HEK293 (cell line): ENCODE data around the gene STK36.
"Not testable (repeated sequence)": the region's sequence is repeated elsewhere in the genome, so short reads cannot be mapped to it uniquely, and the experiment has no call there.

ENCODE experiments used
- CTCF ChIA-PET: fragments of 350-600 bp; formaldehyde crosslinking; extraction: SDS; loops from one replicate; lab custom pipeline; 2021; ENCODE audit warnings: antibody characterized with exemption; lab: Yijun Ruan, JAX
- POLR2A ChIA-PET: fragments of 300-600 bp; formaldehyde crosslinking; extraction: SDS; loops from one replicate; lab custom pipeline; 2020; ENCODE audit warnings: antibody characterized with exemption, inconsistent platforms; lab: Yijun Ruan, JAX
- H3K27ac ChIP-seq: fragments of 200-500 bp; sonication (Bioruptor generic); 2 replicates; pipeline ENCODE4 v1.5.1; 2014; ENCODE audit warnings: low read depth, low read length, control low read depth, inconsistent platforms; ENCODE audit errors: extremely low read depth
- H3K36me3 ChIP-seq, 2 experiments: fragments of 200-500 bp in 1 of 2; sonication (Bioruptor generic) in 1 of 2; 1 replicate in 1 of 2; 2 replicates in 1 of 2; pipeline ENCODE4 v1.5.1; 2014 to 2017; ENCODE audit warnings: inconsistent platforms in 2 of 2, low read length in 2 of 2; ENCODE audit not compliant: control insufficient read depth in 2 of 2, insufficient read depth in 1 of 2
- H3K4me1 ChIP-seq: fragments of 200-500 bp; sonication (Bioruptor generic); 2 replicates; pipeline ENCODE4 v1.5.1; 2014; ENCODE audit warnings: mild to moderate bottlenecking, low read length, inconsistent platforms; ENCODE audit not compliant: control insufficient read depth, insufficient read depth
- H3K4me3 ChIP-seq: 2 replicates; pipeline ENCODE4 v1.5.1; 2011; ENCODE audit warnings: low read depth, mild to moderate bottlenecking, control low read depth, low read length, moderate library complexity
- H3K9me3 ChIP-seq: fragments of 200-500 bp; sonication (Bioruptor generic); 2 replicates; pipeline ENCODE4 v1.5.1; 2014; ENCODE audit warnings: low read depth, low read length, inconsistent platforms; ENCODE audit not compliant: control insufficient read depth, insufficient read depth
- CTCF ChIP-seq: fragments of 450-650 bp; formaldehyde crosslinking; IDR thresholded peaks from 2 replicates; pipeline ENCODE4 v1.5.1; 2016; ENCODE audit warnings: missing biosample characterization, missing genetic modification characterization
- EGR2 ChIP-seq: fragments of 450-650 bp; formaldehyde crosslinking; IDR thresholded peaks from 2 replicates; pipeline ENCODE4 v1.5.1; 2016; ENCODE audit warnings: low read depth, missing biosample characterization, missing genetic modification characterization
- GLI4 ChIP-seq: fragments of 450-650 bp; formaldehyde crosslinking; IDR thresholded peaks from 2 replicates; pipeline ENCODE4 v1.5.1; 2016; ENCODE audit warnings: missing biosample characterization, missing genetic modification characterization
- GLIS1 ChIP-seq: fragments of 450-650 bp; formaldehyde crosslinking; IDR thresholded peaks from 2 replicates; pipeline ENCODE4 v1.5.1; 2016; ENCODE audit warnings: missing biosample characterization, missing genetic modification characterization
- PRDM1 ChIP-seq: fragments of 450-650 bp; formaldehyde crosslinking; IDR thresholded peaks from 2 replicates; pipeline ENCODE4; 2016; ENCODE audit warnings: missing biosample characterization, missing genetic modification characterization
- PRDM2 ChIP-seq: fragments of 450-650 bp; formaldehyde crosslinking; IDR thresholded peaks from 2 replicates; pipeline ENCODE4 v1.5.1; 2016; ENCODE audit warnings: missing biosample characterization, missing genetic modification characterization, borderline replicate concordance
- SCRT2 ChIP-seq: fragments of 450-650 bp; formaldehyde crosslinking; IDR thresholded peaks from 2 replicates; pipeline ENCODE4 v1.5.1; 2016; ENCODE audit warnings: missing biosample characterization, missing genetic modification characterization
- ZNF132 ChIP-seq: fragments of 450-650 bp; formaldehyde crosslinking; IDR thresholded peaks from 2 replicates; pipeline ENCODE4 v1.5.1; 2017; ENCODE audit warnings: missing biosample characterization, missing genetic modification characterization, borderline replicate concordance
- ZNF24 ChIP-seq: fragments of 450-650 bp; formaldehyde crosslinking; IDR thresholded peaks from 2 replicates; pipeline ENCODE4 v1.5.1; 2016; ENCODE audit warnings: missing biosample characterization, missing genetic modification characterization
- ZNF654 ChIP-seq: fragments of 450-650 bp; formaldehyde crosslinking; IDR thresholded peaks from 2 replicates; pipeline ENCODE4 v1.5.1; 2016; ENCODE audit warnings: low read depth, missing biosample characterization, missing genetic modification characterization
- ZNF660 ChIP-seq: fragments of 450-650 bp; IDR thresholded peaks from 2 replicates; pipeline ENCODE4 v1.5.1; 2018; ENCODE audit warnings: missing biosample characterization, mild to moderate bottlenecking, missing genetic modification characterization
- ZNF777 ChIP-seq: fragments of 450-650 bp; formaldehyde crosslinking; IDR thresholded peaks from 2 replicates; pipeline ENCODE4 v1.5.1; 2017; ENCODE audit warnings: missing biosample characterization, missing genetic modification characterization, borderline replicate concordance

Gene STK36

GRCh38 chr2:218687400-218688060 lies 15.6 kb downstream of the STK36 start:
- CTCF ChIA-PET: interaction anchor here (0.5 to 3.4 kb wide), 36 partner anchors 9 to 414 kb away, joined by 3 to 42 read pairs (median 5); partner anchors contain the start of genes RNF25, STK36 and ZNF142
- not testable (repeated sequence) for H3K27ac ChIP-seq, H3K9me3 ChIP-seq, H3K4me1 ChIP-seq, H3K4me3 ChIP-seq
- H3K36me3 ChIP-seq: peaks cover 16 to 69% of the 10 kb centered on the region in 2 experiments
- POLR2A ChIA-PET: interaction anchor here (0.9 to 1.3 kb wide), 3 partner anchors 16 to 160 kb away, joined by 4 to 9 read pairs (median 6); partner anchors contain the start of genes BCS1L, RNF25, STK36 and ZNF142
- 0 out of 2 replicates have a peak, but pooled peaks have one; percentile 13 for TF ChIP-seq ZNF660 (tag by site-specific recombination)
- peak; percentile 60; the same call in 1 of the 2 replicates for TF ChIP-seq PRDM1 (tag by site-specific recombination)
- TF ChIP-seq ZNF654 (tag by site-specific recombination): peak; percentile 62
- peak; percentile 77 for TF ChIP-seq CTCF (tag by site-specific recombination)

GRCh38 chr2:218691234-218691633 lies 19.3 kb downstream of the STK36 start:
- H3K36me3 ChIP-seq: peaks cover 5 to 75% of the 10 kb centered on the region in 2 experiments
- POLR2A ChIA-PET: no interaction called here
- TF ChIP-seq PRDM2 (tag by site-specific recombination) (no peak), ZNF777 (tag by site-specific recombination) (no peak), PRDM1 (tag by site-specific recombination) (no peak), GLI4 (tag by site-specific recombination) (no peak), ZNF24 (no peak), SCRT2 (tag by site-specific recombination) (no peak), ZNF132 (no peak)

GRCh38 chr2:218694405-218695145 lies 22.7 kb downstream of the STK36 start:
- ChIA-PET CTCF (interaction anchor here (1.2 kb wide), 1 partner anchor 16 kb away, joined by 4 read pairs; no protein-coding TSS in a partner anchor), POLR2A (no interaction called here)
- H3K9me3 ChIP-seq: no peaks in the 10 kb centered on the region
- TF ChIP-seq GLIS1 (tag by site-specific recombination): peak; percentile 57
- no peak for TF ChIP-seq EGR2 (tag by site-specific recombination)
- TF ChIP-seq, all 188 proteins: peak for 1
- no peak overlapping the region for H3K27ac ChIP-seq
- H3K36me3 ChIP-seq: peaks cover 3 to 90% of the 10 kb centered on the region in 2 experiments; a peak in 2 of 3 replicates
- no peaks in the 10 kb centered on the region for H3K4me1 ChIP-seq
- no peak overlapping the region for H3K4me3 ChIP-seq

More at GRCh38 chr2:218691234-218691633, 19.3 kb downstream of the STK36 start:
- no peak overlapping the region for H3K27ac ChIP-seq
- no peaks in the 10 kb centered on the region for H3K9me3 ChIP-seq
- no peak overlapping the region for H3K4me3 ChIP-seq
- CTCF ChIA-PET: no interaction called here
- H3K4me1 ChIP-seq: no peaks in the 10 kb centered on the region
